K562 (cell line): ENCODE results near the gene UNC5B. TPM values are rescaled to one million over a fixed set of nuclear protein-coding genes. Genes with fewer than 3 reads are reported as not detected.

ENCODE experiments used
- ATAC-seq: fragments of 200-7000 bp; cut with Tn5 transposase; 3 replicates; pipeline ENCODE4 v1.9.1; 2020; ENCODE audit warnings: moderate library complexity
- BruUV-seq: library from RNA; stranded (reverse); fragments of 400-500 nt; replicated peaks from 2 replicates; lab custom pipeline; 2021; lab: Mats Ljungman, UMichigan
- CTCF ChIA-PET: fragments of 300-600 bp; formaldehyde crosslinking; extraction: SDS; loops from one replicate; lab custom pipeline; 2021; ENCODE audit warnings: low intra/inter-chr PET ratio; lab: Yijun Ruan, JAX
- POLR2A ChIA-PET: fragments of 300-600, 350-650 bp; sonication (Branson Sonifier 250); formaldehyde crosslinking; extraction: SDS; loops from one replicate; lab custom pipeline; 2021; ENCODE audit warnings: antibody characterized with exemption, inconsistent platforms; lab: Yijun Ruan, JAX
- DNase-seq, 4 experiments: peaks; one replicate each; pipeline versions ENCODE4 v3.0.0 to v3.0.0-alpha.2; 2011 to 2018; ENCODE audit warnings: low spot score in 3 of 4, mixed read lengths in 3 of 4; ENCODE audit errors: extremely low read depth in 1 of 4
- FAIRE-seq: peaks from 2 replicates; lab custom pipeline; 2011; peaks lifted over from hg19 to GRCh38; lab: Jason Lieb, UNC
- H2AFZ ChIP-seq: 2 replicates; pipeline ENCODE4 v1.6.0; 2011; ENCODE audit warnings: low read depth, low read length, control low read depth, inconsistent platforms
- H3K27ac ChIP-seq: fragments of 200-600 bp; 3 replicates; pipeline ENCODE4 v1.8.0; 2011; ENCODE audit warnings: low read depth, mild to moderate bottlenecking, control low read depth, inconsistent platforms, low read length, moderate library complexity, mixed read lengths; ENCODE audit errors: extremely low read depth
- H3K27me3 ChIP-seq, 2 experiments: fragments of 300-600 bp in 1 of 2; 2 replicates in 1 of 2; 3 replicates in 1 of 2; pipeline versions ENCODE4 v1.6.0 to v1.8.0; 2011; ENCODE audit warnings: inconsistent platforms in 2 of 2, low read length in 2 of 2, mild to moderate bottlenecking in 1 of 2, mixed read lengths in 1 of 2, moderate library complexity in 1 of 2; ENCODE audit not compliant: control insufficient read depth in 2 of 2, insufficient read depth in 2 of 2
- H3K36me3 ChIP-seq: fragments of 300-600 bp; 3 replicates; pipeline ENCODE4 v1.8.0; 2011; ENCODE audit warnings: mild to moderate bottlenecking, low read length, inconsistent platforms; ENCODE audit not compliant: control insufficient read depth, insufficient read depth
- H3K4me1 ChIP-seq, 2 experiments: fragments of 200-600 bp in 1 of 2; replicated peaks in 1 of 2; 2 replicates in 1 of 2; 3 replicates in 1 of 2; pipeline versions ENCODE4 v1.5.1 to v1.8.0; 2011; ENCODE audit warnings: inconsistent platforms in 2 of 2, low read length in 2 of 2, mild to moderate bottlenecking in 1 of 2, mixed read lengths in 1 of 2, moderate library complexity in 1 of 2; ENCODE audit not compliant: control insufficient read depth in 2 of 2, insufficient read depth in 2 of 2
- H3K4me2 ChIP-seq: 2 replicates; pipeline ENCODE4 v1.6.1; 2011; ENCODE audit warnings: low read length, control low read depth, inconsistent platforms, mixed read lengths; ENCODE audit not compliant: insufficient read depth
- H3K4me3 ChIP-seq: fragments of 200-600 bp; sonication (generic), shearing (Covaris generic); 2 replicates; pipeline ENCODE4 v1.5.1; 2016; ENCODE audit warnings: control low read depth, inconsistent platforms
- H3K79me2 ChIP-seq: fragments of 200-600 bp; 3 replicates; pipeline ENCODE4 v1.8.0; 2011; ENCODE audit warnings: low read length, inconsistent platforms; ENCODE audit not compliant: control insufficient read depth, insufficient read depth
- H3K9ac ChIP-seq, 2 experiments: 2 replicates each; pipeline versions ENCODE4 v1.6.0 to v1.6.1; 2011; ENCODE audit warnings: low read depth in 2 of 2, low read length in 2 of 2, control low read depth in 1 of 2, inconsistent platforms in 1 of 2, mild to moderate bottlenecking in 1 of 2, mixed read lengths in 1 of 2; ENCODE audit not compliant: insufficient read depth in 1 of 2
- H3K9me1 ChIP-seq: one replicate; pipeline ENCODE4 v1.6.0; 2011; ENCODE audit warnings: inconsistent platforms, mild to moderate bottlenecking, low read length, moderate library complexity; ENCODE audit not compliant: control insufficient read depth, insufficient read depth
- H3K9me3 ChIP-seq: replicated peaks from 2 replicates; pipeline ENCODE4 v1.5.1; 2011; ENCODE audit warnings: low read depth, low read length, inconsistent platforms; ENCODE audit not compliant: control insufficient read depth, insufficient read depth
- H4K20me1 ChIP-seq: replicated peaks from 2 replicates; pipeline ENCODE4 v1.6.1; 2011; ENCODE audit warnings: low read length, inconsistent platforms, mixed read lengths; ENCODE audit not compliant: control insufficient read depth, insufficient read depth
- ASH1L ChIP-seq: fragments of 450-650 bp; IDR thresholded peaks from 2 replicates; pipeline ENCODE4 v1.6.1; 2018; ENCODE audit warnings: borderline replicate concordance, mild to moderate bottlenecking, low read depth; ENCODE audit not compliant: partially characterized antibody
- C11orf30 ChIP-seq: fragments of 450-650 bp; IDR thresholded peaks from 2 replicates; pipeline ENCODE4 v1.6.1; 2016; ENCODE audit warnings: low read depth, mild to moderate bottlenecking
- EP300 ChIP-seq: IDR thresholded peaks from 2 replicates; pipeline ENCODE4 v1.6.1; 2012; ENCODE audit warnings: low read length, improper control_type of control experiment
- ETS2 ChIP-seq: IDR thresholded peaks from 2 replicates; pipeline ENCODE4 v1.6.1; 2016; ENCODE audit warnings: borderline replicate concordance, missing genetic modification characterization, mild to moderate bottlenecking, moderate library complexity, missing compliant biosample characterization; ENCODE audit not compliant: poor library complexity, severe bottlenecking
- HMGN3 ChIP-seq: IDR thresholded peaks from 2 replicates; pipeline ENCODE4 v1.6.1; 2011; ENCODE audit warnings: borderline replicate concordance, low read depth, mild to moderate bottlenecking, mixed read lengths, low read length; ENCODE audit not compliant: insufficient read length; ENCODE audit errors: extremely low read depth
- ILK ChIP-seq: fragments of 450-650 bp; IDR thresholded peaks from 2 replicates; pipeline ENCODE4 v1.6.1; 2016; ENCODE audit warnings: missing genetic modification characterization, low read depth, mild to moderate bottlenecking, missing compliant biosample characterization, moderate library complexity, borderline replicate concordance
- JUNB ChIP-seq: fragments of 450-650 bp; formaldehyde crosslinking; conservative IDR thresholded peaks from 2 replicates; pipeline ENCODE4 v1.4.0; 2020; ENCODE audit warnings: mild to moderate bottlenecking
- ZFX ChIP-seq: sonication (generic); formaldehyde crosslinking; IDR thresholded peaks from 2 replicates; pipeline ENCODE4 v1.8.0; 2022; ENCODE audit warnings: mild to moderate bottlenecking, missing genetic modification reagents, moderate library complexity
- WGBS: fragments of 100-300 bp; shearing (Covaris generic); methylation state at CpG from one replicate; pipeline ENCODE4 v1.1.6; 2016; ENCODE audit warnings: low coverage, mixed read lengths; ENCODE audit not compliant: insufficient coverage; ENCODE audit errors: missing lambda C conversion rate; 5-methylcytosine and 5-hydroxymethylcytosine counted together
- in situ Hi-C: fragments of 300-500 bp; cut with MboI; formaldehyde crosslinking; loops from 4 replicates; pipeline ENCODE4 v1.15.0; 2018; ENCODE audit warnings: inconsistent platforms, mixed read lengths
- intact Hi-C: fragments of 100-400 bp; cut with micrococcal nuclease; formaldehyde crosslinking; loops from 2 replicates; pipeline ENCODE4 v1.14.2; 2022
- polyA plus RNA-seq, 8 experiments: library from polyadenylated mRNA; depleted of rRNA in 4 of 8; stranded (reverse) in 5 of 8; unstranded in 3 of 8; fragments of >200 nt; fragmentation: Nextera tagmentation in 2 of 8; fragmentation: Illumina TruSeq in 1 of 8; extraction: Ambion mirVana in 2 of 8; extraction: Trizol in 1 of 8; gene quantifications; 2 replicates each; pipeline versions ENCODE4 v1.2.1 to v1.2.3, GENCODE V29; 2011 to 2014; ENCODE audit warnings: inconsistent platforms in 1 of 8, missing spikeins in 1 of 8
- total RNA-seq, 7 experiments: library from RNA; depleted of rRNA in 6 of 7; stranded (reverse); fragments of >200 nt in 6 of 7; fragmentation: Illumina TruSeq in 2 of 7; extraction: Trizol in 2 of 7; gene quantifications; 2 replicates each; pipeline versions ENCODE4 v1.2.1 to v1.2.3, GENCODE V29; 2011 to 2021; ENCODE audit warnings: low replicate concordance in 1 of 7
- TF ChIP-seq, protein P1 (sequence below): sonication (generic); formaldehyde crosslinking; IDR thresholded peaks from 2 replicates; pipeline ENCODE4 v1.8.0; 2022; ENCODE audit warnings: missing genetic modification reagents, mild to moderate bottlenecking, moderate library complexity, borderline replicate concordance
- TF ChIP-seq, protein P2 (sequence below): fragments of 450-650 bp; IDR thresholded peaks from 2 replicates; pipeline ENCODE4 v1.6.1; 2014; ENCODE audit warnings: low read depth, mild to moderate bottlenecking, moderate library complexity, borderline replicate concordance
- TF ChIP-seq, protein P3 (sequence below), 2 experiments: IDR thresholded peaks in 1 of 2; conservative IDR thresholded peaks in 1 of 2; 2 replicates each; pipeline ENCODE4 v1.6.1; 2016; ENCODE audit warnings: low read depth in 2 of 2, mild to moderate bottlenecking in 1 of 2, missing compliant biosample characterization in 1 of 2, missing genetic modification characterization in 1 of 2, moderate library complexity in 1 of 2
- TF ChIP-seq, protein P4 (sequence below): fragments of 450-650 bp; formaldehyde crosslinking; IDR thresholded peaks from 2 replicates; pipeline ENCODE4 v1.4.0; 2020; ENCODE audit warnings: mild to moderate bottlenecking, moderate library complexity

UNC5B gene
- total and polyA plus RNA-seq, 9 of the 15 experiments (the other 6 are each of a cell fraction or from before 2014, with no cell fraction given) = 0.10 to 8.4 (median 2.1) TPM

DNA sequence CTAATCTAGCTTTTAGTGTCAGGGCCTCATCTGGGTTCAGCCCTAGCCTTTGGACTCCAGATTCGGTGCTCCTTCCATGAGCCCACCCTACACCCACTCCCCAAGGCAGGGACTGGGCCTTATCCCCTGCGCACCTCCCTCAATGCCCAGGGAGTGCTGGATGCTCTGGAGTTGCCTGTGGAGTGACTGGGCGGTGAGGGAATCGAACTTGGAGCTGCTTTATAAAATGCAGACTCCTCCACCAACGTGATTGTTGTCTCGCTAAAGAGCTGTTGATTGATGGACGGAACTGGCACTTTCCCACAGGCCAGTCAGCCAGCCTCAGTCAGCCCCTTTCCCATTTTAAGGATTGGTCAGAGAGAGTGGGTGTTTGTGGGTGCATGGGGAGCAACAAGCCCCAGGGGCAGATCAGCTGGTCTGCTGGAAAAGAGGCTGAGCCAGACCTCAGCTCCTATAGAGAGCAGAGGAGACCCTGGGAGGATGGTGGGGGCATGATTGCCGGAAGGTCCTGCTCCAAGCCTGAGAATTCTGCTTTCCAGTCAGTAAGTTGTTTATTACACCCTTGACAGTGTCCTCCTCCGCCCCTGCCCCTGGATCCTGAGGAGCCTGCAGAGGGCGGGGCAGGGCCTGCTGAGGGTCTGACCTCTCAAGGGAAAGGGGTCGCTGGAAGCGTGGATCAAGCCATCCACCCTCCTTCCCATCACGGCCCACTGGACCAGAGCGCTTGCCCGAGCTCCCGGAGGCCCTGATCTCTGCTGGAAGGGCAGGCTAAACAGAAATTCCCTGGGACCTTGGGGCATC, 16.7 kb downstream of the UNC5B start:
- H3K27me3 ChIP-seq = peaks cover 0 to 16% of the 10 kb centered on the region in 2 experiments; a peak in 2 of 5 replicates
- no peak overlapping the region for H3K4me2 ChIP-seq
- DNase-seq (no peak), ATAC-seq (peak; percentile 30), FAIRE-seq (no peak)
- H3K79me2 ChIP-seq = no peaks in the 10 kb centered on the region
- peaks cover 24 to 28% of the 10 kb centered on the region in 2 experiments for H3K4me1 ChIP-seq
- H3K9ac ChIP-seq = peak overlapping the region in 1 of 2 experiments; percentile 73; a peak in 2 of 4 replicates
- no peaks in the 10 kb centered on the region for H3K9me3 ChIP-seq
- in situ Hi-C loops (no loop called here), intact Hi-C loops (no loop called here)
- no TSS peak for BruUV-seq
- no peaks in the 10 kb centered on the region for H3K9me1 ChIP-seq
- WGBS = 36% methylated on average over 16 of the region's 16 CpGs
- no peak overlapping the region for H3K27ac ChIP-seq
- H3K4me3 ChIP-seq = no peak overlapping the region
- H4K20me1 ChIP-seq = peaks cover 3% of the 10 kb centered on the region; the same call in 1 of the 2 replicates
- no peak overlapping the region for H2AFZ ChIP-seq
- CTCF ChIA-PET = interaction anchor here (0.6 kb wide), 1 partner anchor 9 kb away, joined by 3 read pairs; no protein-coding TSS in a partner anchor
- POLR2A ChIA-PET = interaction anchor here (0.5 to 3.7 kb wide), 8 partner anchors 9 to 88 kb away, joined by 3 to 14 read pairs (median 4); no protein-coding TSS in a partner anchor
- H3K36me3 ChIP-seq = no peaks in the 10 kb centered on the region
- TF ChIP-seq, protein P1, sequence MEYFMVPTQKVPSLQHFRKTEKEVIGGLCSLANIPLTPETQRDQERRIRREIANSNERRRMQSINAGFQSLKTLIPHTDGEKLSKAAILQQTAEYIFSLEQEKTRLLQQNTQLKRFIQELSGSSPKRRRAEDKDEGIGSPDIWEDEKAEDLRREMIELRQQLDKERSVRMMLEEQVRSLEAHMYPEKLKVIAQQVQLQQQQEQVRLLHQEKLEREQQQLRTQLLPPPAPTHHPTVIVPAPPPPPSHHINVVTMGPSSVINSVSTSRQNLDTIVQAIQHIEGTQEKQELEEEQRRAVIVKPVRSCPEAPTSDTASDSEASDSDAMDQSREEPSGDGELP (CRISPR knock-in tag) = peak; percentile 28; the same call in 1 of the 2 replicates
- TF ChIP-seq, protein P2, sequence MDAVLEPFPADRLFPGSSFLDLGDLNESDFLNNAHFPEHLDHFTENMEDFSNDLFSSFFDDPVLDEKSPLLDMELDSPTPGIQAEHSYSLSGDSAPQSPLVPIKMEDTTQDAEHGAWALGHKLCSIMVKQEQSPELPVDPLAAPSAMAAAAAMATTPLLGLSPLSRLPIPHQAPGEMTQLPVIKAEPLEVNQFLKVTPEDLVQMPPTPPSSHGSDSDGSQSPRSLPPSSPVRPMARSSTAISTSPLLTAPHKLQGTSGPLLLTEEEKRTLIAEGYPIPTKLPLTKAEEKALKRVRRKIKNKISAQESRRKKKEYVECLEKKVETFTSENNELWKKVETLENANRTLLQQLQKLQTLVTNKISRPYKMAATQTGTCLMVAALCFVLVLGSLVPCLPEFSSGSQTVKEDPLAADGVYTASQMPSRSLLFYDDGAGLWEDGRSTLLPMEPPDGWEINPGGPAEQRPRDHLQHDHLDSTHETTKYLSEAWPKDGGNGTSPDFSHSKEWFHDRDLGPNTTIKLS = no peak
- TF ChIP-seq C11orf30 (no peak), ETS2 (tag) (no peak), ILK (no peak), ZFX (CRISPR knock-in tag) (no peak), JUNB (0 out of 2 replicates have a peak, but pooled peaks have one; percentile 22), EP300 (no peak), HMGN3 (peak; percentile 42), ASH1L (no peak)
- TF ChIP-seq, protein P3, sequence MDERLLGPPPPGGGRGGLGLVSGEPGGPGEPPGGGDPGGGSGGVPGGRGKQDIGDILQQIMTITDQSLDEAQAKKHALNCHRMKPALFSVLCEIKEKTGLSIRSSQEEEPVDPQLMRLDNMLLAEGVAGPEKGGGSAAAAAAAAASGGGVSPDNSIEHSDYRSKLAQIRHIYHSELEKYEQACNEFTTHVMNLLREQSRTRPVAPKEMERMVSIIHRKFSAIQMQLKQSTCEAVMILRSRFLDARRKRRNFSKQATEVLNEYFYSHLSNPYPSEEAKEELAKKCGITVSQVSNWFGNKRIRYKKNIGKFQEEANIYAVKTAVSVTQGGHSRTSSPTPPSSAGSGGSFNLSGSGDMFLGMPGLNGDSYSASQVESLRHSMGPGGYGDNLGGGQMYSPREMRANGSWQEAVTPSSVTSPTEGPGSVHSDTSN (CRISPR knock-in tag; IDR thresholded peaks at IDR 0.05; ENCODE audit: low read depth) = no peak
- TF ChIP-seq, protein P3 (tag; conservative IDR thresholded peaks at IDR 0.05; ENCODE audit: low read depth) = peak; percentile 33; the same call in 1 of the 2 replicates
- TF ChIP-seq, protein P4, sequence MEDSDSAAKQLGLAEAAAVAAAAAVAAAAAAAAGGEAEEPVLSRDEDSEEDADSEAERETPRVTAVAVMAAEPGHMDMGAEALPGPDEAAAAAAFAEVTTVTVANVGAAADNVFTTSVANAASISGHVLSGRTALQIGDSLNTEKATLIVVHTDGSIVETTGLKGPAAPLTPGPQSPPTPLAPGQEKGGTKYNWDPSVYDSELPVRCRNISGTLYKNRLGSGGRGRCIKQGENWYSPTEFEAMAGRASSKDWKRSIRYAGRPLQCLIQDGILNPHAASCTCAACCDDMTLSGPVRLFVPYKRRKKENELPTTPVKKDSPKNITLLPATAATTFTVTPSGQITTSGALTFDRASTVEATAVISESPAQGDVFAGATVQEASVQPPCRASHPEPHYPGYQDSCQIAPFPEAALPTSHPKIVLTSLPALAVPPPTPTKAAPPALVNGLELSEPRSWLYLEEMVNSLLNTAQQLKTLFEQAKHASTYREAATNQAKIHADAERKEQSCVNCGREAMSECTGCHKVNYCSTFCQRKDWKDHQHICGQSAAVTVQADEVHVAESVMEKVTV (CRISPR knock-in tag) = no peak
